Activated T-helper 1 cell treated with anti-CD3 and anti-CD28 coated beads, Interleukin-2, amount 50 U/mL, for 16 hours (primary cell): ENCODE measurements around the gene EYA3.

Experiments used
- DNase-seq, 2 donors: peaks; one replicate each; pipeline ENCODE4 v3.0.0-alpha.2; 2020; ENCODE audit warnings: low read depth in 1 of 2, low spot score in 1 of 2

EYA3 gene

GRCh38 chr1:28113242-28113572 is 24.8 kb upstream of the EYA3 start:
- DNase-seq, result no peak

- no peak for DNase-seq
These were observed 24.2 kb upstream of the EYA3 start for GRCh38 chr1:28112388-28113241.

- DNase-seq, result no peak
These were observed 22.7 kb upstream of the EYA3 start for GRCh38 chr1:28111157-28111556.

GRCh38 chr1:28110555-28110954 is 22.1 kb upstream of the EYA3 start:
- no peak for DNase-seq

GRCh38 chr1:28109639-28110038 is 21.2 kb upstream of the EYA3 start:
- no peak for DNase-seq

- no peak for DNase-seq
These were observed 19.6 kb upstream of the EYA3 start for GRCh38 chr1:28108001-28108400.

GRCh38 chr1:28104866-28105467 is 16.6 kb upstream of the EYA3 start:
- no peak for DNase-seq

GRCh38 chr1:28102189-28102588 is 13.8 kb upstream of the EYA3 start:
- no peak for DNase-seq

GRCh38 chr1:28099050-28099769 is 10.8 kb upstream of the EYA3 start:
- DNase-seq, result no peak

- DNase-seq, result no peak
These were observed 8.7 kb upstream of the EYA3 start for GRCh38 chr1:28097100-28097472.

- DNase-seq, result no peak
These were observed 8.0 kb upstream of the EYA3 start for GRCh38 chr1:28096210-28097099.

GRCh38 chr1:28091043-28091781 is 2.8 kb upstream of the EYA3 start:
- DNase-seq, result peak; percentile 62 to 63

- no peak for DNase-seq
These were observed 719 bp downstream of the EYA3 start for GRCh38 chr1:28087614-28088167.

GRCh38 chr1:28086651-28087050 is 1.8 kb downstream of the EYA3 start:
- DNase-seq, result no peak

- DNase-seq, result no peak
These were observed 3.3 kb downstream of the EYA3 start for GRCh38 chr1:28085129-28085528.

- no peak for DNase-seq
These were observed 4.5 kb downstream of the EYA3 start for GRCh38 chr1:28083876-28084275.

GRCh38 chr1:28078680-28079626 is 9.5 kb downstream of the EYA3 start:
- no peak for DNase-seq

GRCh38 chr1:28078262-28078661 is 10.1 kb downstream of the EYA3 start:
- no peak for DNase-seq

- DNase-seq, result no peak
These were observed 13.4 kb downstream of the EYA3 start for GRCh38 chr1:28074892-28075511.
